T-helper 1 cell (primary cell): Measurements from ENCODE around the gene ZNF140.

ENCODE experiments used
- DNase-seq, 5 donors: peaks; one replicate each; pipeline ENCODE4 v3.0.0-alpha.2; 2012 to 2020

ZNF140 gene

DNA sequence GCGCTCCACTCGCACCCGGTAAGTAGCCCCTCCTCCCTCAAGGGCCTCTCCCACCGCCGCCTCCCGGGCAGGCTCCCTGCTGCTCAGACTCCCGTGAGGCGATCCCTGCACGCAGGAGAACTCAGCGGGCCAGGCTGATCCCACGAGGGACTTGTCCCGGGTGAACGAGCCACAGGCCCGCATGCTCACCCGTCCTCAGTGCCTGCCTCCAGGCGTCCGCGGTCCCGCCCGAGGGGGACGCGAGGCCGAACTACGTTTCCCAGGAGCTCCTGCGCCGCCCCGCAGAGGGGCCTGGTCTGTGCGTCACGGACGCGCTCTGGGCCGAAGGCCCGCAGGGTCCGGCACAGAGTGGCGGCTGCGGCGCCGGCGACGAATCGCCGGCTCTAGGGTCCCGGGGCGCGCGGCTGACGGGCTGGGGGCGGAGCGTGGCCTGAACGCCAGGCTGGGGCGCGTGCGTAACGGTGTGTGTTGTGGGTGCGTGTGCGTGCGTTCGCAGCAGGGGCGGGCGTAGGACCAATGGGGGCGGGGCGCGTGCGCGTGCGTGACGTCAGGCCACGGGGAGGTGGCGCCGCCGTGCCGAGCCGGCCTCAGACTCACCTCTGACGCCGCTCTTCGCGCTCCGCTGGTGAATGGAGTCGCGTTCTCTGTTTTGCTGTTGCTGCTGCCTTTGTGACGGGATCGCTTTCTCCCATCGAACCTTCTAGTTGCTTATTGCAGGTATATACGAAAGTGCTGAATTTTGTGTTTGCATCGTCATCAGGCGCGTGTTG, 49.5 kb downstream of the ZNF140 start, which contains the start of the genes ZNF10 and ZNF891:
ZNF10 (plus strand) TSS at position 590 of the 770 bp plus-strand sequence. CDS start 13,866 bp downstream, outside the sequence.
ZNF891 (minus strand) TSS at position 237 of the 770 bp plus-strand sequence. CDS start 8,356 bp downstream, outside the sequence.
- peak; percentile 91 to 96 (median 96) for DNase-seq

DNA sequence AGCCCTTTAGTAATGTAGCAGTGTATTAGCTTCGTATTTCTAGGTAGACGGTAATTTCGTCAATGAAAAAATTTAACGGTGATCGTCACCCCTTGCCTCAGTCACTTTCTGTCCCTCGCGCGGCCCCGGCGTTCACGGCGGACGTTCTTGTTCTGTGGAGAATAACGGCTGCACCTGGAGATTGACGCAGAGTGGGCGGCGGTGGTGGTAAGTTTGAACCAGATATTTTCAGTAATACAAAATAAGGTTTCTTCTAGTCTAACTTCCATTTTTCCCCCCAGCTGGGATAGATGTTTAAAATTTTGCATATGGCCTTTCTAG, 50.0 kb downstream of the ZNF140 start:
- DNase-seq, result peak in 2 of 5 donors; percentile 7 to 36

DNA sequence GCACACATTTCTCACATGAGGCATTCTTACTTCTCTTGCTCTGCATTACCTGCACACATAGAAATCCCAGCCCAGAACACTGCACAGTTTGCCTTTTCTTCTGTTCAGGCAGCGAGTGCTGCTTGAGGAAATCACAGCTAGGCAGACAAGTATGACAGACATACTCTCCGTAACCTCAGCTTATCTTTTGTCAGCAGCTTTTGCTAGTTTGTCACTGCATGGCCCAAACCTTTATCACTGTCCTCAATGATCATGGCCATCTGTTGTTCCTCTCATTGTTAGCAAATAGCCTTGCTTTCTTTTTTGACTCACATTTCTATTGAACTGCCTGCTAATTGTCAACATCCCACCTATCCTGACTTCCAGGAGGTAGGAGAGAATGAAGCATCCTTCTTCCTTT, 55.0 kb downstream of the ZNF140 start:
- DNase-seq, result no peak

DNA sequence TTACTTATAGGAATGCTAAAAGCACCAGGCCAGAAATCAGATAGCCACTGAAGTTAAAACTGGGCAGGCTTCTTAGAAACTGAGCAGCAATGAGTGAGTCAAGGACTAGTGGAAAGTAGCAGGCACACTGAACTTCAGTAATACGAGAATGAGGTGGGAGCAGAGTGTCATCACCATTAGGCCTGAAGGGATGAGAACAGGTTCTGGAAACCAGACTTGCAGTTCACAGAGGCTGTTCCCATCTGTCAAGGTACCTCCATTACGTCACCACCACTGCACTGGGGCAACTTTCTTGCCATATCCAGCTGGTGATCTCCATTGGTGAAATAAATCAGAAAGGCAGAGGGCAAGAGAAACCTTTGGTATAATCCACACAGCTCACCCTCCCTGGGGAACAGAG, 65.3 kb downstream of the ZNF140 start:
- DNase-seq, result no peak

DNA sequence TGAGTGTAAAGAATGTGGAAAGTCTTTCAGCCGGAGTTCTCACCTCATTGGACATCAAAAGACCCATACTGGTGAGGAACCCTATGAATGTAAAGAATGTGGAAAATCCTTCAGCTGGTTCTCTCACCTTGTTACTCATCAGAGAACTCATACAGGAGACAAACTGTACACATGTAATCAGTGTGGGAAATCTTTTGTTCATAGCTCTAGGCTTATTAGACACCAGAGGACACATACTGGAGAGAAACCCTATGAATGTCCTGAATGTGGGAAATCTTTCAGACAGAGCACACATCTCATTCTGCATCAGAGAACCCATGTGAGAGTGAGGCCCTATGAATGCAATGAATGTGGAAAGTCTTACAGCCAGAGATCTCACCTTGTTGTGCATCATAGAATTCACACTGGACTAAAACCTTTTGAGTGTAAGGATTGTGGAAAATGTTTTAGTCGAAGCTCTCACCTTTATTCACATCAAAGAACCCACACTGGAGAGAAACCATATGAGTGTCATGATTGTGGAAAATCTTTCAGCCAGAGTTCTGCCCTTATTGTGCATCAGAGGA, 75.5 kb downstream of the ZNF140 start:
- DNase-seq, result no peak
